Measurements from ENCODE around the gene LACRT. TPM values are rescaled to one million over a fixed set of nuclear protein-coding genes. Genes with fewer than 3 reads are reported as not detected.
"Not testable (repeated sequence)": the region's sequence is repeated elsewhere in the genome, so short reads cannot be mapped to it uniquely, and the experiment has no call there.

Gene LACRT
- total RNA-seq, 2 donors from 2014 or later, result not detected

- TF ChIP-seq CTCF (IDR thresholded peaks at IDR 0.05), result no peak
- no peak for TF ChIP-seq POLR2A (IDR thresholded peaks at IDR 0.05)
- DNase-seq (no peak), ATAC-seq (no peak)
- intact Hi-C loops (cut with DNase I), result no loop called here
- Histone ChIP-seq H3K9me3 (no peaks in the 10 kb centered on the region), H3K4me1 (peaks cover 13% of the 10 kb centered on the region), H3K36me3 (replicated peaks in 1 of 2; ENCODE audit: insufficient read depth in 1 of 2, low read depth in 2 of 2) (no peaks in the 10 kb centered on the region), H3K27ac (no peak overlapping the region), H3K4me3 (no peak overlapping the region), H3K27me3 (no peaks in the 10 kb centered on the region)
- WGBS, 2 donors, result 89 to 90% methylated on average over 5 of the region's 5 CpGs
These were observed 33.2 kb upstream of the LACRT start for GRCh38 chr12:54667945-54668344.

GRCh38 chr12:54666008-54666407, 31.3 kb upstream of the LACRT start:
- H3K36me3 ChIP-seq (replicated peaks in 1 of 2; ENCODE audit: insufficient read depth in 1 of 2, low read depth in 2 of 2), result no peaks in the 10 kb centered on the region
- DNase-seq (peak in 1 of 4 donors; percentile 9), ATAC-seq (peak; percentile 83)
- intact Hi-C loops (cut with DNase I), result no loop called here
- no peaks in the 10 kb centered on the region for H3K9me3 ChIP-seq
- H3K27me3 ChIP-seq, result no peaks in the 10 kb centered on the region
- H3K4me1 ChIP-seq, result peaks cover 13% of the 10 kb centered on the region
- 60 to 68% methylated on average over 3 of the region's 3 CpGs for WGBS, 2 donors
- TF ChIP-seq POLR2A (IDR thresholded peaks at IDR 0.05) (no peak), CTCF (IDR thresholded peaks at IDR 0.05) (no peak)
- H3K27ac ChIP-seq, result no peak overlapping the region
- H3K4me3 ChIP-seq, result no peak overlapping the region

GRCh38 chr12:54665022-54665635, 30.4 kb upstream of the LACRT start:
- 69 to 74% methylated on average over 3 of the region's 3 CpGs for WGBS, 2 donors
- H3K36me3 ChIP-seq (replicated peaks in 1 of 2; ENCODE audit: insufficient read depth in 1 of 2, low read depth in 2 of 2); intact Hi-C loops (cut with DNase I); H3K9me3 ChIP-seq; H3K4me3 ChIP-seq; DNase-seq; ATAC-seq; H3K27ac ChIP-seq; H3K27me3 ChIP-seq: not testable (repeated sequence)
- H3K4me1 ChIP-seq, result peaks cover 13% of the 10 kb centered on the region

GRCh38 chr12:54663603-54664002, 28.9 kb upstream of the LACRT start:
- ATAC-seq (no peak), DNase-seq (no peak)
- 79 to 82% methylated on average over 3 of the region's 3 CpGs for WGBS, 2 donors
- Histone ChIP-seq H3K36me3 (replicated peaks in 1 of 2; ENCODE audit: insufficient read depth in 1 of 2, low read depth in 2 of 2) (no peaks in the 10 kb centered on the region), H3K9me3 (no peaks in the 10 kb centered on the region), H3K27ac (no peak overlapping the region), H3K4me1 (peaks cover 13% of the 10 kb centered on the region), H3K27me3 (no peaks in the 10 kb centered on the region), H3K4me3 (no peak overlapping the region)
- no peak for TF ChIP-seq CTCF (IDR thresholded peaks at IDR 0.05)
- TF ChIP-seq POLR2A (IDR thresholded peaks at IDR 0.05), result no peak
- intact Hi-C loops (cut with DNase I), result no loop called here

- Histone ChIP-seq H3K4me1 (peaks cover 13% of the 10 kb centered on the region), H3K9me3 (no peaks in the 10 kb centered on the region), H3K27ac (no peak overlapping the region), H3K36me3 (replicated peaks in 1 of 2; ENCODE audit: insufficient read depth in 1 of 2, low read depth in 2 of 2) (no peaks in the 10 kb centered on the region), H3K4me3 (no peak overlapping the region), H3K27me3 (no peaks in the 10 kb centered on the region)
- intact Hi-C loops (cut with DNase I), result no loop called here
- ATAC-seq (no peak), DNase-seq (no peak)
- TF ChIP-seq POLR2A (IDR thresholded peaks at IDR 0.05), result no peak
- no peak for TF ChIP-seq CTCF (IDR thresholded peaks at IDR 0.05)
- 63 to 68% methylated on average over 3 of the region's 3 CpGs for WGBS, 2 donors
These were observed 27.3 kb upstream of the LACRT start for GRCh38 chr12:54662026-54662425.

All from body of pancreas (tissue), 4 donors.